ENCODE results near the gene ROCK2. TPM values are rescaled to one million over a fixed set of nuclear protein-coding genes. Genes with fewer than 3 reads are reported as not detected.
A peak's percentile ranks its signal among the peaks of the same experiment; 100 is the strongest.

ROCK2 gene
- total RNA-seq, 1 donor from 2014 or later = 61.4 TPM

DNA sequence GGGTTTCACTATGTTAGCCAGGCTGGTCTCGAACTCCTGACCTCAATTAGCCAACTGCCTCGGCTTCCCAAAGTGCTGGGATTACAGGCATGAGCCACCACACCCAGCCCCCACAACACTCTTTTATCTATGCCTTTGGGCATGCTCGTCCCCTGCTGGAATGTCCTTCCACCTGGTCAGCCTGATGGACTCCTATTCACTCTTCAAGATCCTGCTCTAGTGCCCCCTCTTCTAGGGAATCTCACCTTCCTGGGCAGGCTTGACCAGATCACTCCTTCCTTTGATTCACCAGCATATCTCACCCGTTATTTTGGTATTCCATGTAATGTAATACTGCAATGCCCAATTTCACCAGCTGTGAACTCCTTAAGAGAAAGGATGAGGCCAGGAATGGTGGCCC lies 203.1 kb downstream of the ROCK2 start:
- DNase-seq (ENCODE audit: low spot score) = no peak

DNA sequence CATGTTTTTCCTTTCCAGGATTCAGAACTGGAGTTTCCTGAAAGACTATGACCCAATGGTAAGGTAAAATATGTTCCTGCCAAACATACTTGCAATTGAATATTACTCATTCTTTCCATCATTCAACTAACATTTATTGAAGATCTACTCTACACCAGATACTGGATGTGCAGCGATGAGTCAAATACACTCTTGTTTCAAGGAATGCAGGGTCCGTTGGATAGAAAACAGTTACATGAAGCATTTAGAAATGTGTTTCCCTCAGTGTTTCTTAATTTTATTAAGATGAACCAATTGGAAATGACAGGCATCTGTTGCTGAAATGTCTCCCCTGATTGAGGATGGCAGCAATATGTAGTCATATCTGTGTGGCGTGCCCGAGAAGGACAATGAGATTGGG lies 203.9 kb downstream of the ROCK2 start:
- no peak overlapping the region for H3K27ac Mint-ChIP-seq (ENCODE audit: unreplicated experiment)

More for the DNA sequence above, 203.1 kb downstream of the ROCK2 start:
- no peak overlapping the region for H3K4me3 Mint-ChIP-seq (ENCODE audit: unreplicated experiment)
- peaks cover 3% of the 10 kb centered on the region for H3K9me3 Mint-ChIP-seq (ENCODE audit: low read depth)
- TF ChIP-seq, protein P1, sequence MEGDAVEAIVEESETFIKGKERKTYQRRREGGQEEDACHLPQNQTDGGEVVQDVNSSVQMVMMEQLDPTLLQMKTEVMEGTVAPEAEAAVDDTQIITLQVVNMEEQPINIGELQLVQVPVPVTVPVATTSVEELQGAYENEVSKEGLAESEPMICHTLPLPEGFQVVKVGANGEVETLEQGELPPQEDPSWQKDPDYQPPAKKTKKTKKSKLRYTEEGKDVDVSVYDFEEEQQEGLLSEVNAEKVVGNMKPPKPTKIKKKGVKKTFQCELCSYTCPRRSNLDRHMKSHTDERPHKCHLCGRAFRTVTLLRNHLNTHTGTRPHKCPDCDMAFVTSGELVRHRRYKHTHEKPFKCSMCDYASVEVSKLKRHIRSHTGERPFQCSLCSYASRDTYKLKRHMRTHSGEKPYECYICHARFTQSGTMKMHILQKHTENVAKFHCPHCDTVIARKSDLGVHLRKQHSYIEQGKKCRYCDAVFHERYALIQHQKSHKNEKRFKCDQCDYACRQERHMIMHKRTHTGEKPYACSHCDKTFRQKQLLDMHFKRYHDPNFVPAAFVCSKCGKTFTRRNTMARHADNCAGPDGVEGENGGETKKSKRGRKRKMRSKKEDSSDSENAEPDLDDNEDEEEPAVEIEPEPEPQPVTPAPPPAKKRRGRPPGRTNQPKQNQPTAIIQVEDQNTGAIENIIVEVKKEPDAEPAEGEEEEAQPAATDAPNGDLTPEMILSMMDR (IDR thresholded peaks at IDR 0.05) = no peak
- no peak overlapping the region for H3K27ac Mint-ChIP-seq (ENCODE audit: unreplicated experiment)
- peaks cover 6% of the 10 kb centered on the region for H3K4me1 Mint-ChIP-seq (ENCODE audit: low read depth)
- peaks cover 23% of the 10 kb centered on the region for H3K27me3 Mint-ChIP-seq (ENCODE audit: low read depth)
- peaks cover 2% of the 10 kb centered on the region for H3K36me3 Mint-ChIP-seq (ENCODE audit: low read depth)

DNA sequence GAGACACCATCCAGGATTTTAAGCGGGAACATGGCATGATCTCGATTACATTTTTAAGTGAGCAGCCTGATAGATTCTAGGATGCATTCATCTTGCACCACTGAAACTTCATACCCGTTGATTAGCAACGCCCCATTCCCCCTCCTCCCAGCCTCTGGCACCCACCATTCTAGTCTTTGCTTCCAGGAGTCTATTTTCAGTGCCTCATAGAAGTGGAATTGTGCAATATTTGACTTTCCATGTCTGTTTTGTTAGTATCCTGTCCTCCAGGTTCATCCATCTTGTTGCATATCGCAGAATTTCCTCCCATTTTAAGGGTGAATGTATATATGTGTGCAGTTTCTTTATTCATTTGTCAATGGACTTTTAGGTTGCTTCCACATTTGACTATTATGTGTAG lies 210.1 kb downstream of the ROCK2 start:
- no peak for DNase-seq (ENCODE audit: low spot score)
- no peaks in the 10 kb centered on the region for H3K9me3 Mint-ChIP-seq (ENCODE audit: low read depth)
- TF ChIP-seq, protein P1 (IDR thresholded peaks at IDR 0.05) = no peak
- no peak overlapping the region for H3K27ac Mint-ChIP-seq (ENCODE audit: unreplicated experiment)
- H3K4me3 Mint-ChIP-seq (ENCODE audit: unreplicated experiment) = no peak overlapping the region
- no peaks in the 10 kb centered on the region for H3K36me3 Mint-ChIP-seq (ENCODE audit: low read depth)
- peaks cover 9% of the 10 kb centered on the region for H3K27me3 Mint-ChIP-seq (ENCODE audit: low read depth)
- H3K4me1 Mint-ChIP-seq (ENCODE audit: low read depth) = peaks cover 8% of the 10 kb centered on the region

More for the DNA sequence above, 203.9 kb downstream of the ROCK2 start:
- DNase-seq (ENCODE audit: low spot score) = no peak
- Mint-ChIP-seq H3K9me3 (ENCODE audit: low read depth) (peaks cover under 1% of the 10 kb centered on the region), H3K4me3 (ENCODE audit: unreplicated experiment) (no peak overlapping the region), H3K36me3 (ENCODE audit: low read depth) (peaks cover under 1% of the 10 kb centered on the region), H3K27me3 (ENCODE audit: low read depth) (peaks cover 25% of the 10 kb centered on the region), H3K4me1 (ENCODE audit: low read depth) (peaks cover 6% of the 10 kb centered on the region)
- TF ChIP-seq, protein P1 (IDR thresholded peaks at IDR 0.05) = no peak

DNA sequence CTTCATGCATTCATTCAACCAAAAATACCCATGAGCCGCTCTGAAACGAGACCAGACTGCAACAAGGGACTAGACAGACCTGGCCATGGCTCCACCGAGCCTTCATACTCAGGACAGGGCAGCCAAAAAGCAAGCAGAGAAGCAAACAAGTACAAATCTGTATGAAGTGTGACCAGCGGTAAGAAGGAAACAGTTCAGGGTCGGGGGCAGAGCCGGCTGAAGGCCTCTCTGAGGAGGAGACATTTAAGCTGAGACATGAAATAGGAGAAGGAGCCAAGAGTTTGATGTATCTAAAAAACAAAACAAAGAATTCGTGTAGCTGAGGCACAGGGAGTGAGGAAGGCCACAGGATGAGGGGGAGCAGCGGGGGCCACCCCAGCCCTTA lies 210.5 kb downstream of the ROCK2 start:
- no peak for DNase-seq (ENCODE audit: low spot score)
- TF ChIP-seq, protein P1 (IDR thresholded peaks at IDR 0.05) = no peak
- H3K36me3 Mint-ChIP-seq (ENCODE audit: low read depth) = no peaks in the 10 kb centered on the region
- H3K27me3 Mint-ChIP-seq (ENCODE audit: low read depth) = peaks cover 9% of the 10 kb centered on the region
- no peak overlapping the region for H3K27ac Mint-ChIP-seq (ENCODE audit: unreplicated experiment)
- H3K4me3 Mint-ChIP-seq (ENCODE audit: unreplicated experiment) = no peak overlapping the region
- no peaks in the 10 kb centered on the region for H3K9me3 Mint-ChIP-seq (ENCODE audit: low read depth)
- peaks cover 8% of the 10 kb centered on the region for H3K4me1 Mint-ChIP-seq (ENCODE audit: low read depth)

DNA sequence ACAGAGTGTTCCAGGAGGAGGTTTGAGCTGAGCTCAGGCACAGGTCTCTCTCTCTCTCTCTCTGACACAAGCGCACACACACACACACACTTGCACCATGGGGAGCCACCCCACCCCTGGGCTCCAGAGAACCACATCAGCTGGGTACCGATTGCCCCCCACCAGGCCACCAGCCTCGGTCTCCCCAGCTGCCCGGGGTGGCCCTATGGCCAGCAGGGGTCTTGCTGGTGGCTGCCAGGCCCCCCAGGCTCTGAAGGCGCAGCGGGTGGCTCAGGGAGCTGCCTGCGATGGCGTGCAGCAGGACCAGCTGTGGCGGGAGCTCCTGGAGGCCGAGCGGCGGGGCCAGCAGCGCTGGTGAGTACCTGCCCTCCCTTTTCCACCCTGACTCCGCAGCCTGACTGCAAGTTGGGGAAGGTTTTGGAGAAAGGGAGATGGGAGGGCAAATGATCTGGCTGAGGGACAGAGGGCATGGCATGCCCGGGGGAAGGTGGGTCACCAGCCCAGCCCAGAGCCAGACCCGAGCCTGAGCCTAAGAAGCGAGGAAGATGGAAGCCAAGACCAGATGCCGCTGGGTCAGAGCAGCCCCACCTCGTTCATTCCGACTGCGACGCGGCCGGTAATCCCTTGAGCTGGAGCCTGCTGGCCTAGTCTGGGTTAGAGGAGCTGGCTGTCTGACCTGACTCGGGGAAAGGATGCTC lies 211.0 kb downstream of the ROCK2 start:
- DNase-seq (ENCODE audit: low spot score) = no peak
- Mint-ChIP-seq H3K36me3 (ENCODE audit: low read depth) (no peaks in the 10 kb centered on the region), H3K4me1 (ENCODE audit: low read depth) (peaks cover 13% of the 10 kb centered on the region), H3K27ac (ENCODE audit: unreplicated experiment) (peak overlapping the region; percentile 87), H3K4me3 (ENCODE audit: unreplicated experiment) (peak overlapping the region; percentile 80), H3K27me3 (ENCODE audit: low read depth) (peaks cover 9% of the 10 kb centered on the region), H3K9me3 (ENCODE audit: low read depth) (no peaks in the 10 kb centered on the region)
- TF ChIP-seq, protein P1 (IDR thresholded peaks at IDR 0.05) = no peak

All from chondrocyte (in vitro differentiated cells).